ENCODE data around the gene THUMPD3. TPM values are rescaled to one million over a fixed set of nuclear protein-coding genes. Genes with fewer than 3 reads are reported as not detected.
A peak's percentile ranks its signal among the peaks of the same experiment; 100 is the strongest.

The THUMPD3 gene
- total RNA-seq, 1 experiment from 2014 or later = 58.4 TPM

- Histone ChIP-seq H4K20me1 (ENCODE audit: control insufficient read depth, insufficient read depth, insufficient read length) (no peaks in the 10 kb centered on the region), H3K9me3 (ENCODE audit: control insufficient read depth, low read depth, low read length) (no peaks in the 10 kb centered on the region), H3K18ac (ENCODE audit: insufficient read length, low read depth, low read length) (no peak overlapping the region), H3T11ph (ENCODE audit: low read length) (no peak overlapping the region), H2BK5ac (ENCODE audit: insufficient read length, low read length) (no peak overlapping the region), H2AFZ (ENCODE audit: low read length) (no peak overlapping the region), H4K8ac (replicated peaks; ENCODE audit: insufficient read length, low read depth, low read length) (no peak overlapping the region), H3K9ac (ENCODE audit: extremely low read depth, insufficient read length, low read length) (no peak overlapping the region), H3K27ac (ENCODE audit: insufficient read length, low read depth, low read length) (no peak overlapping the region), H3K27me3 (ENCODE audit: insufficient read depth, low read length) (no peaks in the 10 kb centered on the region), H4K91ac (ENCODE audit: insufficient read length, low read depth, low read length) (no peak overlapping the region), H2AK5ac (ENCODE audit: insufficient read length, low read length) (no peak overlapping the region), H3K4me2 (ENCODE audit: insufficient read depth, insufficient read length, low read length) (no peak overlapping the region), H3K4me1 (ENCODE audit: insufficient read depth, low read length) (no peaks in the 10 kb centered on the region), H2BK15ac (ENCODE audit: low read depth, low read length) (no peak overlapping the region), H4K5ac (ENCODE audit: insufficient read length, low read depth, low read length) (no peak overlapping the region), H3K23me2 (ENCODE audit: insufficient read length, low read depth, low read length, poor library complexity, severe bottlenecking) (no peaks in the 10 kb centered on the region), H3K56ac (ENCODE audit: insufficient read length, low read depth, low read length) (no peak overlapping the region), H2BK20ac (ENCODE audit: low read depth, low read length, poor library complexity, severe bottlenecking) (no peak overlapping the region), H3K79me1 (ENCODE audit: insufficient read depth, low read depth, low read length, poor library complexity, severe bottlenecking) (no peaks in the 10 kb centered on the region), H2BK120ac (ENCODE audit: low read depth, low read length, poor library complexity, severe bottlenecking) (no peak overlapping the region), H3K79me2 (ENCODE audit: insufficient read depth, low read length) (0 out of 2 replicates have a peak, but pooled peaks cover 2% of the 10 kb centered on the region), H3K4ac (ENCODE audit: low read depth, low read length) (no peak overlapping the region), H3K14ac (ENCODE audit: insufficient read depth, low read length) (no peak overlapping the region), H2BK12ac (ENCODE audit: insufficient read length, low read depth, low read length) (no peak overlapping the region), H3K23ac (ENCODE audit: insufficient read length, low read depth, low read length) (no peak overlapping the region)
- Mint-ChIP-seq H3K27ac (peak overlapping the region in 1 of 3 experiments; percentile 94; a peak in 1 of 7 replicates), H3K4me3 (no peak overlapping the region), H3K27me3 (ENCODE audit: low read depth) (no peaks in the 10 kb centered on the region), H3K9me3 (no peaks in the 10 kb centered on the region), H3K36me3 (ENCODE audit: insufficient read depth in 1 of 3, low read depth in 3 of 3) (peaks cover 29 to 83% (median 82%) of the 10 kb centered on the region in 3 experiments), H3K4me1 (peaks cover 3 to 4% of the 10 kb centered on the region in 2 experiments; a peak in 3 of 4 replicates)
- WGBS (ENCODE audit: extremely low coverage, insufficient read length, low lambda C conversion rate) = no CpG with 5 or more reads among the region's 3 CpGs
- TF ChIP-seq CTCF (conservative IDR thresholded peaks at IDR 0.05) = no peak
- DNase-seq = no peak
Measured at GRCh38 chr3:9386078-9386459, 23.2 kb downstream of the THUMPD3 start.
